ENCODE data around the gene RETREG3.
"Not testable (repeated sequence)": the region's sequence is repeated elsewhere in the genome, so short reads cannot be mapped to it uniquely, and the experiment has no call there.

The RETREG3 gene

GRCh38 chr17:42612013-42612412, 2.8 kb upstream of the RETREG3 start:
- no peak for DNase-seq (ENCODE audit: low spot score)

DNA sequence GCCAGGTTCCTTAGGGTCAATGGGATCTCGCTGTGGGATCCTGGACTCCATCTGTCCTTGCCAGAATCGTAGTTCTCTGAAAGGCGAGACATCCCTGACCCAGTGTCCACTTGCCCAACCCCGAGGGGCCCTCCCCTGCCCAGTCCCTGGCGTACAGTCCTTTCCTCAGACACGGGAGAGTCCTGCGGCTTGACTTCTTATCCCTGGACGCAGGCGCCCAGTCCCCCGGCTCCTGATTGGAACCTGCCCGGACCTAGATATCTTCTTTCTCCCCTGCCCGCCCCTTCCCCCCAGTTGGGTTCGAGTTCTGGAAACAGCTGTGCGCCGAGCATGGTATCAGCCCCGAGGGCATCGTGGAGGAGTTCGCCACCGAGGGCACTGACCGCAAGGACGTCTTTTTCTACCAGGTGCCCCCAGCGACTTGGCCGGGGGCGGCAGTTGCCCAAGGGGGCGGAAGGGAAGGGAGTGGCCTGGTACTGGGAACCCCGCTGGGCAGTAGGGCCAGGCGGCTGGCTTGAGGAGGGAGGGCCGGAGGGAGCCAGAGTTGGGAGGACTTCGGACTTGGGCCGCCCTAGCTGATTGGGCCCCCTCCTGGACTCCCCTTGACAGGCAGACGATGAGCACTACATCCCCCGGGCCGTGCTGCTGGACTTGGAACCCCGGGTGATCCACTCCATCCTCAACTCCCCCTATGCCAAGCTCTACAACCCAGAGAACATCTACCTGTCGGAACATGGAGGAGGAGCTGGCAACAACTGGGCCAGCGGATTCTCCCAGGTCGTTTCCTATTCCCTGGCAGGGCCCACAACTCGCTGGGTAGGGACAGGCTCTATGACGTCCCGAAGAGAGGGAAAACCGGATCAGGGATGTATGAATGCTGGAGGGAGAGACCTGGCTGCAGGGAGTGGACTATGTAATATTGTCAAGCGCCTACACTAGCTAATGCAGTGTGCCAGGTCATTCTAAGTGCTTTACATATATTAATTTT, 934 bp upstream of the RETREG3 start:
- not testable (repeated sequence) for DNase-seq (ENCODE audit: low spot score)

GRCh38 chr17:42608305-42609181, 631 bp downstream of the RETREG3 start:
- no peak for DNase-seq (ENCODE audit: low spot score)

- no peak for DNase-seq (ENCODE audit: low spot score)
These were observed 1.4 kb downstream of the RETREG3 start for GRCh38 chr17:42607769-42608168.

DNA sequence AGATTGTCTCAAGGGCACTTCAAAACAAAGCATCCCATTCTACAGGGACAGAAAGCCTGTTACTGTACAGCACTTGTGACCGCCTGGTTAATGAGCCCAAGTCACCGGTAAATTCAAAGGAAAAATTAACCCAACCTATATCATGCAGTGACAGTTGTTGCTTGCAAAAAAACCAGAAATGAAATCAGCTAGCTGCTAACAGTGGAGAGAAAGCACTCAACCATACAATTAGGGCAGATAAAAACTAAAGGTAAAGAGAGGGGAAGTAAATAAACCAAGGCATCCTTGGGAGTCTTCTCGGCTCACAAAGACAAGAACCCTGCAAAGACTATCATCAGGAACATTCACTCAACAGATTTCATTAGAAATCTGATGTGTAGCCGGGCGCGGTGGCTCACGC, 5.9 kb downstream of the RETREG3 start:
- DNase-seq (ENCODE audit: low spot score) = no peak

GRCh38 chr17:42598905-42599304, 10.3 kb downstream of the RETREG3 start:
- no peak for DNase-seq (ENCODE audit: low spot score)

DNA sequence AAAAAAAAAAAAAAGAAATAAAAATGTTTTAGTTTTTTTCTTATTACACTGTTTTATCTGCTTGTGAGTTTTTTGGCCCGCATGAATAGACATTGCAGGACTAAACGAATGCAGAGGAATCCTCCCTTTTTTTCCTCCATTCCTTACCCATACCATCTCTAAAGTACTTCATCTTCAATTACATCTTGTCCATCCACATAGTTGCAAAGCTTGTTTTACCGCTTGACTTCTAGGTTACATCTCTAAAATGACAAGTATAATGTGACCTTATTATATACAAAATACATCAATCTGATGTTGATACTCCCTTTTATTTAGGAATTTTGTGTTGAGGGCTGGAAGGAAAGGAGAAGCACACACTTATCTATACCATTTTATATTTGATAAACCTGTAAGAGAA, 12.8 kb downstream of the RETREG3 start:
- no peak for DNase-seq (ENCODE audit: low spot score)

GRCh38 chr17:42591411-42591810, 17.8 kb downstream of the RETREG3 start:
- DNase-seq (ENCODE audit: low spot score) = no peak

DNA sequence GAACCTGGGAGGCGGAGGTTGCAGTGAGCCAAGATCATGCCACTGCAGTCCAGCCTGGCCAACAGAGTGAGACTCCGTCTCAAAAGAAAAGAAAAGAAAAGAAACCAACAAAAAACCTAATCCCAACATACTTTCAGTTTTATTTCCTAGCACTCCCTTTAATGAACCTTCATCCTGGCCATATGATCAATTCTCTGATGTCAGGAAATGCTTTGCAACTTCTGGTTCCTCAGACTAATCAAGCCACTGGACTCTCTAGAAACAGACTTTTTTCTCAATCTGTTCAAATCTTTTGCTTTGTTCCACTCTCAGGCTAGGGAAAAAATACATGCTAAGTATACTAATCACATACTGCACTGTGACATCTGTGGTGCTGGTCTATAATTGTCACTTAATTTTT, 18.3 kb downstream of the RETREG3 start:
- no peak for DNase-seq (ENCODE audit: low spot score)

DNA sequence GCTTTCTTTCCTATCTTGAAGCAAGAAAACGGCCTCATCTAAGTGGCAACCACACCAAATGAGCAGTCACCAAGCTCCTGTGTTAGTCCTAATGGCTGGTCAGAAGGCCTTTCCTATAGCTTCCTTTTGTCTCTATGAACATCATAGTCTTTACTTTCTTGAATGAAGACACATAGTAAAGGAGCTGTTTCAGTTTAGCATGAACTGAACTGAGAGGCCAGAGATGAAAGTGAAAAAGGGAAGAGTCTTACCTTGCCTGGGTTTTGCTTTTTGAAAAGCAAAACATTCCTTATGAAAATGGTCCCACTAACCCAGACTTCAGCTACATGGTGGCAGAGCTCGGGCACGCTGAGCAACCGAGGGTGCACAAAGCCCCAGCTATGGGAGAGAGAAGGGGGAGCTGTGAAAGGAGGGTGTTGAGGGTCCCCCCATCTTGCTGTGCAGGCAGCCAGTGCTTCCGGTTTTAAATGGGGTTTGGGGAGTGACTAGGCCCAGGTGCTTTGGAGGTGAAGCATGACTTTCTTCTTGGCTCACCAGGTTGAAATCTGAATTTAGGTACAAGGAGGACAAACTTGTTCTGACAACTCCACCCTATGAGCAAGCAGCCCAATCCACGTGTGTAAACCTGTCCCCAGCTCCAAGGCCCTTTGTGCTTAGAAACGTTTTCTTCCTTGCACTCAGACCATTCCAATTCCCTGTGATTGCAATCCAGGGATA, 22.5 kb downstream of the RETREG3 start:
- DNase-seq (ENCODE audit: low spot score) = no peak

DNA sequence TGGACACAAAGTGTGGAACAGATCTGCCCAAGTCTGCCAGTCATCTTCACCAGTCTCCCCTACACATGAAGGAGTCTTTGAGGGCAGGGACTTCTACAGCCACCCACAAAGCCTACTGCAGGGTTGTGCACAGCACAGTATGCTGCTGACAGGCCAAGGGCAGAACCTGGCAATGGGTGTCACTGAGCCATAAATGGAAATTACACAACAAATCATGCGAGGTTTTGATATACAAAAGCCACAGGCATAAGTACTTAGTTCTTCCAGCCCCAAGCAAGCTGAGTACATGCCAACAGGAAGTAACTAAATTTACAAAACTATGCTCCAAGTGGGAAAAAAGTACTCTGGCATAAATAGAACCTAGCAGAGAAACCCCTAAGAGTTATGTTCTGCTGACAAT, 23.8 kb downstream of the RETREG3 start:
- DNase-seq (ENCODE audit: low spot score) = no peak

DNA sequence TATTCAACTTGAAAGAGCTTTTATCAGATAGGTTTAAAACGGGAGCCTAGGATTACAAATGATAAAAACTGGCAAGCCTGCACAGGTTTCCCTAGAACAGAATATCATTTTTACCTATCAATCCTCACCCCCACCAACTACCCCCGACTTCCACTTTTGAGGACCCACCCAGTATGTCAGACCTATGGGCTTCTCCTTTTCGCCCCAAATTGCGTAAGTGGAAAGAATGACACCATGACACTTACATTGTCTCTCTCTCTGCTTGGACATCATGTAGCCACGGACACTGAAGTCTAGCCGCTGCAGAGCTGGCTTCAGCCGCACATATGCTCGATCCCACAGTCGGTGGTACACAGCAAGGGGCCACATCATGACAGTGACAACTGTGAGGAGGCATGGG, 24.3 kb downstream of the RETREG3 start:
- DNase-seq (ENCODE audit: low spot score) = no peak

DNA sequence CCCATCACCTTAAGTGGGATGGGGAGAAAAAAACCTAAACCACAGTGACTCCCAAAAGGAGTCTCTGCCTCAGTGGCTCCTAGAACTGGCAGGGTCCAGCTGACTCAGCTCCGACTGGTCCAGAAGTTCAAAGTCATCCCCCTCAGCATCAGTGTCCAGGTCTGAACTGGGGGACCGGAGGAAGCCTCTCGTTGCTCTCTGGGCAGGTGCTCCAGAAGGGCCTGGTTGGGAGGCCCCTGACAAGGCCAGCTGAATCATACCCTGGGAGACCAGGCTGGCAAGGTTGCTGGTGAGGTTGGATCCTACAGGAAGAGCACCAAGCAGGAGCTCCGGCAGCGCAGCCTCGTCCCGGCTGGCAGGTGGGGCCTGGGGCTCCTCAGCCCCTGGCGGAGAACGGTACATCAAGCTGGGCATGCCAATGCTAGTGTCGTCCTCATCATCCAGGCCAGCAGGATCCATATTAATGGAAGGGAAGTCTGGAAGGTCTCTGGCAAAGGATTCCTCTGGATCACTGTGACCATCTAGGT, 27.4 kb downstream of the RETREG3 start:
- DNase-seq (ENCODE audit: low spot score) = no peak

- DNase-seq (ENCODE audit: low spot score) = no peak
These were observed 29.2 kb downstream of the RETREG3 start for GRCh38 chr17:42579794-42580551.

DNA sequence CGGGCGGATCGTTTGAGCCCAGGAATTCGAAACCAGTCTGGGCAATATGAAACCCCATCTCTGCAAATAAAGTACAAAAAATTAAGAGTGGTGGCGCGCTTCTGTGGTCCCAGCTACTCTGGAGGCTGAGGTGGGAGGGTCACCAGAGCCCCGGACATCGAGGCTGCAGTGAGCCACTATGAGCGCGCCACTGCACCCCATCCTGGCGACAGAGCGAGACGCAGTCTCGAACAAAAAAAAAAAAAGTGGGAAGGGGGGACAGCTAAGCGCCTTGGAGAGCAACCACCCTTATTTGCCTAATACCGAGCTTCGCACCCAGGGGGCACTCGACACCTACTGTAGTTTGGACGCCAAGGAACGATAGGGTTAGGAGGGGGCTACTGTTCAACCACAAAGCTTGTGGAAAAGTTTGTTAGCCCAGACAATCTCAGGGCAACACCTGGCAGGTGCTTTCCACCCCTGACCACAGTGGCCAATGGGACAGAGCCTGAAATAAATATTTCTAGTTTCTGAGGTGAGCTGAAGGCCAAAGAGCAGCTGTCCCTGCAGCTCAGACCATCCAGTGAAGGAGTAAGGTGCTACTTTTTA, 30.8 kb downstream of the RETREG3 start:
- DNase-seq (ENCODE audit: low spot score) = peak; percentile 70

GRCh38 chr17:42577532-42578281, 31.5 kb downstream of the RETREG3 start, which contains the start of gene PSMC3IP:
Gene PSMC3IP, minus strand, starts transcription at chr17:42577729. Its CDS starts 43 bp downstream, at chr17:42577686.
- DNase-seq (ENCODE audit: low spot score) = peak; percentile 94

GRCh38 chr17:42577140-42577531, 32.0 kb downstream of the RETREG3 start:
- no peak for DNase-seq (ENCODE audit: low spot score)

GRCh38 chr17:42574463-42574862, 34.7 kb downstream of the RETREG3 start:
- DNase-seq (ENCODE audit: low spot score) = no peak

- DNase-seq (ENCODE audit: low spot score) = no peak
These were observed 36.1 kb downstream of the RETREG3 start for GRCh38 chr17:42573095-42573494.
